SK-N-SH treated with all-trans-retinoic acid at 6 μM for 48 hours (cell line): ENCODE data around the gene SH2D3A.

Experiments used
- ATAC-seq: fragments of 200-7000 bp; cut with Tn5 transposase; 3 replicates; pipeline ENCODE4 v1.9.1; 2020; ENCODE audit warnings: mild to moderate bottlenecking, moderate library complexity
- ARNTL ChIP-seq: fragments of 450-650 bp; formaldehyde crosslinking; IDR thresholded peaks from 2 replicates; pipeline ENCODE4 v1.5.0; 2020; ENCODE audit warnings: low read depth, mild to moderate bottlenecking, moderate library complexity, borderline replicate concordance
- BACH2 ChIP-seq: fragments of 250-450 bp; sonication (Bioruptor Pico); IDR thresholded peaks from 2 replicates; pipeline ENCODE4 v1.9.0; 2021; ENCODE audit warnings: mild to moderate bottlenecking, borderline replicate concordance
- CSDC2 ChIP-seq: fragments of 250-450 bp; sonication (Bioruptor Pico); IDR thresholded peaks from 2 replicates; pipeline ENCODE4 v1.5.0; 2020; ENCODE audit warnings: mild to moderate bottlenecking, moderate library complexity
- ESRRG ChIP-seq: fragments of 250-450 bp; sonication (Bioruptor Pico); IDR thresholded peaks from 2 replicates; pipeline ENCODE4 v1.6.1; 2021; ENCODE audit warnings: mild to moderate bottlenecking
- GLIS3 ChIP-seq: fragments of 250-450 bp; sonication (Bioruptor Pico); IDR thresholded peaks from 2 replicates; pipeline ENCODE4 v1.5.0; 2020; ENCODE audit warnings: mild to moderate bottlenecking, moderate library complexity
- OSR1 ChIP-seq: fragments of 250-450 bp; sonication (Bioruptor Pico); IDR thresholded peaks from 2 replicates; pipeline ENCODE4 v1.8.0; 2022; ENCODE audit warnings: moderate library complexity, mild to moderate bottlenecking, inconsistent platforms
- PPARA ChIP-seq: fragments of 250-450 bp; sonication (Bioruptor Pico); IDR thresholded peaks from 2 replicates; pipeline ENCODE4 v1.5.0; 2020; ENCODE audit warnings: mild to moderate bottlenecking, borderline replicate concordance
- RARB ChIP-seq: fragments of 250-450 bp; sonication (Bioruptor Pico); IDR thresholded peaks from 2 replicates; pipeline ENCODE4 v1.8.0; 2021; ENCODE audit warnings: mild to moderate bottlenecking, moderate library complexity
- SNAI2 ChIP-seq: fragments of 250-450 bp; sonication (Bioruptor Pico); IDR thresholded peaks from 2 replicates; pipeline ENCODE4 v1.5.0; 2020; ENCODE audit warnings: mild to moderate bottlenecking, moderate library complexity
- TCF4 ChIP-seq: fragments of 250-450 bp; sonication (Bioruptor Pico); IDR thresholded peaks from 2 replicates; pipeline ENCODE4 v1.8.0; 2021; ENCODE audit warnings: mild to moderate bottlenecking, moderate library complexity, borderline replicate concordance
- TOX ChIP-seq: fragments of 250-450 bp; sonication (Bioruptor Pico); IDR thresholded peaks from 2 replicates; pipeline ENCODE4 v1.8.0; 2021; ENCODE audit warnings: mild to moderate bottlenecking, moderate library complexity, borderline replicate concordance
- ZC3H10 ChIP-seq: fragments of 250-450 bp; sonication (Bioruptor Pico); IDR thresholded peaks from 2 replicates; pipeline ENCODE4 v1.5.1; 2021; ENCODE audit warnings: mild to moderate bottlenecking, moderate library complexity
- ZFP3 ChIP-seq: fragments of 250-450 bp; sonication (Bioruptor Pico); IDR thresholded peaks from 2 replicates; pipeline ENCODE4 v1.5.0; 2020; ENCODE audit warnings: mild to moderate bottlenecking, moderate library complexity
- ZFP30 ChIP-seq: fragments of 450-650 bp; formaldehyde crosslinking; IDR thresholded peaks from 2 replicates; pipeline ENCODE4 v1.5.0; 2022; ENCODE audit warnings: mild to moderate bottlenecking, moderate library complexity
- ZNF565 ChIP-seq: fragments of 450-650 bp; formaldehyde crosslinking; conservative IDR thresholded peaks from 2 replicates; pipeline ENCODE4 v1.5.0; 2020; ENCODE audit warnings: low read depth, mild to moderate bottlenecking, moderate library complexity
- ZNF70 ChIP-seq: fragments of 450-650 bp; formaldehyde crosslinking; IDR thresholded peaks from 2 replicates; pipeline ENCODE4 v1.5.0; 2020; ENCODE audit warnings: mild to moderate bottlenecking, moderate library complexity
- ZNF8 ChIP-seq: fragments of 450-650 bp; formaldehyde crosslinking; IDR thresholded peaks from 2 replicates; pipeline ENCODE4 v1.5.0; 2020; ENCODE audit warnings: mild to moderate bottlenecking, moderate library complexity
- TF ChIP-seq, protein P1 (sequence below): fragments of 250-450 bp; sonication (Bioruptor Pico); IDR thresholded peaks from 2 replicates; pipeline ENCODE4 v1.5.1; 2020; ENCODE audit warnings: low read depth, mild to moderate bottlenecking, moderate library complexity
- TF ChIP-seq, protein P2 (sequence below): fragments of 250-450 bp; sonication (Bioruptor Pico); IDR thresholded peaks from 2 replicates; pipeline ENCODE4 v1.8.0; 2021; ENCODE audit warnings: low read depth, mild to moderate bottlenecking, moderate library complexity, borderline replicate concordance
- TF ChIP-seq, protein P3 (sequence below): fragments of 250-450 bp; sonication (Bioruptor Pico); IDR thresholded peaks from 2 replicates; pipeline ENCODE4 v1.8.0; 2020; ENCODE audit warnings: mild to moderate bottlenecking, moderate library complexity, borderline replicate concordance
- TF ChIP-seq, protein P4 (sequence below): fragments of 250-450 bp; sonication (Bioruptor Pico); IDR thresholded peaks from 2 replicates; pipeline ENCODE4 v1.5.0; 2020; ENCODE audit warnings: mild to moderate bottlenecking, moderate library complexity

Gene SH2D3A

DNA sequence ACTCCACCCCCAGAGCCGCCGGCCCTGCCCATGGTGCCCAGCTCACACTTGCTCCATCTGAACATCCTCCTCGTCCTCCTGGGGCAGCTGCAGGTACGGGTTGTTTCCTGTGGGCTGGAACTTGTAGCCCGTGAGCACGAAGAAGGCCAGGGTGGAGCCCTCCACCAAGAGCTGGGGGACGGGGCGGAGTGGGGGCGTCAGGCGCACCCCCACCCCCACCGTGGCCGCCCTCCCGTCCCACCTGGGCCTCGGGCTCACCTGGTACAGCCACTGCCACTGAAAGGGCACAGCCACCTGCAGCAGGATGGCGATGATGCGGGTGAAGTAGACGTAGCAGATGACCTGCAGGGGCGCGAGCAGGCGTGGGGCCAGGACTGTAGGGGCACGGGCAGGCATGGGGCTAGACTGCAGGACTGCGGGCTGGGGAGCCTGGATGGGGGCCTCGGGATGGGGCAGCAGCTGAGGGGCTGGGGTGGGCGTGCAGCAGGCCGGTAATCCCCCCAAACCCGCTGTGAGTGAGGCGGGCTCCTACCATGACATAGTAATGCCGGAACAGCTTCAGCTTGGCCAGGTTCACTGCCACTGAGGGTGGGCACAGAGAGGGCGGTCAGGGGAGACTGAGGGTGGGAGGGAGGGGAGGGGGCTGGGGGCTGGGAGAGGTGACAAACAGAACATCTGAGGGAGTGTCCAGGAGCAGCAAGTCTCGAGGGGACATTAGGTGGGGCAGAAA, 36.1 kb downstream of the SH2D3A start:
- ATAC-seq = no peak
- TF ChIP-seq ZFP3 (no peak), ZNF8 (CRISPR knock-in tag) (no peak), RARB (CRISPR knock-in tag) (no peak), PPARA (CRISPR knock-in tag) (no peak), CSDC2 (CRISPR knock-in tag) (no peak), OSR1 (CRISPR knock-in tag) (no peak), TCF4 (no peak), ZNF565 (CRISPR knock-in tag) (no peak), ARNTL (CRISPR knock-in tag) (no peak), ZNF70 (CRISPR knock-in tag) (no peak)
- TF ChIP-seq, protein P1, sequence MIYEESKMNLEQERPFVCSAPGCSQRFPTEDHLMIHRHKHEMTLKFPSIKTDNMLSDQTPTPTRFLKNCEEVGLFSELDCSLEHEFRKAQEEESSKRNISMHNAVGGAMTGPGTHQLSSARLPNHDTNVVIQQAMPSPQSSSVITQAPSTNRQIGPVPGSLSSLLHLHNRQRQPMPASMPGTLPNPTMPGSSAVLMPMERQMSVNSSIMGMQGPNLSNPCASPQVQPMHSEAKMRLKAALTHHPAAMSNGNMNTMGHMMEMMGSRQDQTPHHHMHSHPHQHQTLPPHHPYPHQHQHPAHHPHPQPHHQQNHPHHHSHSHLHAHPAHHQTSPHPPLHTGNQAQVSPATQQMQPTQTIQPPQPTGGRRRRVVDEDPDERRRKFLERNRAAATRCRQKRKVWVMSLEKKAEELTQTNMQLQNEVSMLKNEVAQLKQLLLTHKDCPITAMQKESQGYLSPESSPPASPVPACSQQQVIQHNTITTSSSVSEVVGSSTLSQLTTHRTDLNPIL = no peak
- TF ChIP-seq, protein P2, sequence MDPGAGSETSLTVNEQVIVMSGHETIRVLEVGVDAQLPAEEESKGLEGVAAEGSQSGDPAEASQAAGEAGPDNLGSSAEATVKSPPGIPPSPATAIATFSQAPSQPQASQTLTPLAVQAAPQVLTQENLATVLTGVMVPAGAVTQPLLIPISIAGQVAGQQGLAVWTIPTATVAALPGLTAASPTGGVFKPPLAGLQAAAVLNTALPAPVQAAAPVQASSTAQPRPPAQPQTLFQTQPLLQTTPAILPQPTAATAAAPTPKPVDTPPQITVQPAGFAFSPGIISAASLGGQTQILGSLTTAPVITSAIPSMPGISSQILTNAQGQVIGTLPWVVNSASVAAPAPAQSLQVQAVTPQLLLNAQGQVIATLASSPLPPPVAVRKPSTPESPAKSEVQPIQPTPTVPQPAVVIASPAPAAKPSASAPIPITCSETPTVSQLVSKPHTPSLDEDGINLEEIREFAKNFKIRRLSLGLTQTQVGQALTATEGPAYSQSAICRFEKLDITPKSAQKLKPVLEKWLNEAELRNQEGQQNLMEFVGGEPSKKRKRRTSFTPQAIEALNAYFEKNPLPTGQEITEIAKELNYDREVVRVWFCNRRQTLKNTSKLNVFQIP (CRISPR knock-in tag) = no peak

DNA sequence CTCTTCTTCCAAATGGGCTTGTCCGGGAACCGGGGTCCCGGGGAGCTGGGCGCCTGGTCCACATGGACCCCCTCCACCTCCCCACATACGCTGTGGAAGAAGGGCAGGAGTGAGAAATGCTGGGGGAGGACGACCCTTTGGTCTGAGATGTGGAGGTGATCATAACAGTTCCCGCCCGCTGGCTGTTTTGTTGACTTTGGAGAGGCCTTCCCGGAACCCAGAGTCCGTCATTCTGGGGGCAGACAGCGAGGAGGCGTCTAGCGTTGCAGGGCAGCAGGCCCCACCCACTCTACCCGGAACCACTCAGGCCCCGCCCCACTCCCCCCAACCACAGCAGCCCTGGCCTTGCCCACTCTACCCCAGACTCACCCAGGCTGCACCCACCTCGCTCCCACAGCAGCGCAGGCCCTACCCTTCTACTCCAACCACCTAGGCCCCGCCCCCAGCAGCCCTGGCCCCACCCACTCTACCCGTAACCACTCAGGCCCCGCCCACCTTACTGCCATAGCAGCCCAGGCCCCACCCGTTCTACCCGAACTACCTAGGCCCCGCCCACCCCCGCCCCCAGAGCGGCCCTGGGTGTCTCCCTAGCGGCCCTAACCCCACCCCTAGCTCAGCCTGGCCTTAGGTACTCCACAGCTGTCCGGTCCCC, 37.0 kb downstream of the SH2D3A start:
- ATAC-seq = no peak
- TF ChIP-seq RARB (CRISPR knock-in tag) (no peak), ZFP30 (no peak), ARNTL (CRISPR knock-in tag) (no peak), ZC3H10 (CRISPR knock-in tag) (no peak), ZNF8 (CRISPR knock-in tag) (no peak), SNAI2 (CRISPR knock-in tag) (no peak), ZFP3 (no peak), CSDC2 (CRISPR knock-in tag) (no peak), ESRRG (CRISPR knock-in tag) (no peak), ZNF70 (CRISPR knock-in tag) (no peak), GLIS3 (CRISPR knock-in tag) (no peak), TOX (CRISPR knock-in tag) (no peak), TCF4 (no peak), BACH2 (CRISPR knock-in tag) (no peak), PPARA (CRISPR knock-in tag) (no peak)
- TF ChIP-seq, protein P3, sequence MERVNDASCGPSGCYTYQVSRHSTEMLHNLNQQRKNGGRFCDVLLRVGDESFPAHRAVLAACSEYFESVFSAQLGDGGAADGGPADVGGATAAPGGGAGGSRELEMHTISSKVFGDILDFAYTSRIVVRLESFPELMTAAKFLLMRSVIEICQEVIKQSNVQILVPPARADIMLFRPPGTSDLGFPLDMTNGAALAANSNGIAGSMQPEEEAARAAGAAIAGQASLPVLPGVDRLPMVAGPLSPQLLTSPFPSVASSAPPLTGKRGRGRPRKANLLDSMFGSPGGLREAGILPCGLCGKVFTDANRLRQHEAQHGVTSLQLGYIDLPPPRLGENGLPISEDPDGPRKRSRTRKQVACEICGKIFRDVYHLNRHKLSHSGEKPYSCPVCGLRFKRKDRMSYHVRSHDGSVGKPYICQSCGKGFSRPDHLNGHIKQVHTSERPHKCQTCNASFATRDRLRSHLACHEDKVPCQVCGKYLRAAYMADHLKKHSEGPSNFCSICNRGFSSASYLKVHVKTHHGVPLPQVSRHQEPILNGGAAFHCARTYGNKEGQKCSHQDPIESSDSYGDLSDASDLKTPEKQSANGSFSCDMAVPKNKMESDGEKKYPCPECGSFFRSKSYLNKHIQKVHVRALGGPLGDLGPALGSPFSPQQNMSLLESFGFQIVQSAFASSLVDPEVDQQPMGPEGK (CRISPR knock-in tag) = no peak
- TF ChIP-seq, protein P2 (CRISPR knock-in tag) = no peak
- TF ChIP-seq, protein P1 = no peak

DNA sequence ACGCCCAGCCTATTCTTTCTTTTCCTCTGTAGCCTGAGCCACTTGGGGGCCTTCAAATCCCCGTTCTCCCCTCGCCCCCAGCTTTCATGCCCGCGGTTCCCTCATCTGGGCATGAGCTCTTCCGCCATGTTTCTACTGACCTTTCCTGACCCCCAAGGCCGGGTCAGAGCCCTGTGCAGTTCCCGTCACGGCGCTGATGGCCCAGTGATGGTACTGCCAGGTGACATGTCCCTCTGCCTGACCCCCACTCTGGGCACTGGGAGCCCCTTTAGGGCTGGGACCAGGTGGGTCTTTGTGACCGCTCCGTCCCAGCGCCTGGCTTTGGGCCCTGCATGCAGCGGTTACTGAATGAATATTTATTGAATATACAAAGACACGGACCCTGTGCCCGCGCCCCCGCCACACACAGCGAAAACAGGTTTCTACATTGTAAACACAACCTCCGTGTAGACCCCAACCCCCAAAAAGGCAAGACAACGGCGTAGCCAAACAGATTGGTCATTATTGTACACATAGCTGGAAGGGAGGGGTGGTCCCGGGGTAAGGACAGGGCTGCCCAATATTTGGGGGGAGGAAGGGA, 37.6 kb downstream of the SH2D3A start:
- no peak for ATAC-seq
- TF ChIP-seq, protein P4, sequence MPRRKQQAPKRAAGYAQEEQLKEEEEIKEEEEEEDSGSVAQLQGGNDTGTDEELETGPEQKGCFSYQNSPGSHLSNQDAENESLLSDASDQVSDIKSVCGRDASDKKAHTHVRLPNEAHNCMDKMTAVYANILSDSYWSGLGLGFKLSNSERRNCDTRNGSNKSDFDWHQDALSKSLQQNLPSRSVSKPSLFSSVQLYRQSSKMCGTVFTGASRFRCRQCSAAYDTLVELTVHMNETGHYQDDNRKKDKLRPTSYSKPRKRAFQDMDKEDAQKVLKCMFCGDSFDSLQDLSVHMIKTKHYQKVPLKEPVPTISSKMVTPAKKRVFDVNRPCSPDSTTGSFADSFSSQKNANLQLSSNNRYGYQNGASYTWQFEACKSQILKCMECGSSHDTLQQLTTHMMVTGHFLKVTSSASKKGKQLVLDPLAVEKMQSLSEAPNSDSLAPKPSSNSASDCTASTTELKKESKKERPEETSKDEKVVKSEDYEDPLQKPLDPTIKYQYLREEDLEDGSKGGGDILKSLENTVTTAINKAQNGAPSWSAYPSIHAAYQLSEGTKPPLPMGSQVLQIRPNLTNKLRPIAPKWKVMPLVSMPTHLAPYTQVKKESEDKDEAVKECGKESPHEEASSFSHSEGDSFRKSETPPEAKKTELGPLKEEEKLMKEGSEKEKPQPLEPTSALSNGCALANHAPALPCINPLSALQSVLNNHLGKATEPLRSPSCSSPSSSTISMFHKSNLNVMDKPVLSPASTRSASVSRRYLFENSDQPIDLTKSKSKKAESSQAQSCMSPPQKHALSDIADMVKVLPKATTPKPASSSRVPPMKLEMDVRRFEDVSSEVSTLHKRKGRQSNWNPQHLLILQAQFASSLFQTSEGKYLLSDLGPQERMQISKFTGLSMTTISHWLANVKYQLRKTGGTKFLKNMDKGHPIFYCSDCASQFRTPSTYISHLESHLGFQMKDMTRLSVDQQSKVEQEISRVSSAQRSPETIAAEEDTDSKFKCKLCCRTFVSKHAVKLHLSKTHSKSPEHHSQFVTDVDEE (CRISPR knock-in tag) = no peak
- TF ChIP-seq ZNF565 (CRISPR knock-in tag) = no peak
- TF ChIP-seq PPARA (CRISPR knock-in tag) = no peak
- TF ChIP-seq, protein P1 = no peak
- TF ChIP-seq, protein P3 (CRISPR knock-in tag) = no peak
- no peak for TF ChIP-seq RARB (CRISPR knock-in tag)
